BJ (cell line): ENCODE data around the gene INTS3. TPM values are rescaled to one million over a fixed set of nuclear protein-coding genes. Genes with fewer than 3 reads are reported as not detected.
"Not testable (repeated sequence)": the region's sequence is repeated elsewhere in the genome, so short reads cannot be mapped to it uniquely, and the experiment has no call there.

Experiments used
- CTCF ChIA-PET: fragments of 350-600 bp; formaldehyde crosslinking; extraction: SDS; loops from one replicate; lab custom pipeline; 2021; ENCODE audit warnings: antibody characterized with exemption, inconsistent platforms; lab: Yijun Ruan, JAX
- POLR2A ChIA-PET: fragments of 300-600 bp; sonication (Branson Sonifier 250); formaldehyde crosslinking; extraction: SDS; loops from one replicate; lab custom pipeline; 2021; ENCODE audit warnings: antibody characterized with exemption; lab: Charles Lee
- DNase-seq: peaks from one replicate; pipeline ENCODE4 v3.0.0-alpha.2; 2011; ENCODE audit warnings: low read depth
- H3K27me3 ChIP-seq: 2 replicates; pipeline ENCODE4 v1.6.0; 2011; ENCODE audit warnings: low read length; ENCODE audit not compliant: control insufficient read depth, insufficient read depth
- H3K36me3 ChIP-seq: 2 replicates; pipeline ENCODE4 v1.5.1; 2011; ENCODE audit warnings: low read length; ENCODE audit not compliant: control insufficient read depth, insufficient read depth
- H3K4me3 ChIP-seq: 2 replicates; pipeline ENCODE4 v1.5.1; 2011; ENCODE audit warnings: low read depth, mild to moderate bottlenecking, control low read depth, low read length
- polyA plus RNA-seq: library from polyadenylated mRNA; depleted of rRNA; stranded (reverse); fragments of >200 nt; gene quantifications from 2 replicates; pipeline ENCODE4 v1.2.3, GENCODE V29; 2011
- TF ChIP-seq, protein P1 (sequence below): IDR thresholded peaks from 2 replicates; pipeline ENCODE4 v1.5.1; 2011; ENCODE audit warnings: low read depth, mild to moderate bottlenecking, control low read depth, inconsistent platforms, low read length, moderate library complexity; ENCODE audit not compliant: insufficient read depth

Gene INTS3
- polyA plus RNA-seq, 1 experiment = 52.8 TPM

DNA sequence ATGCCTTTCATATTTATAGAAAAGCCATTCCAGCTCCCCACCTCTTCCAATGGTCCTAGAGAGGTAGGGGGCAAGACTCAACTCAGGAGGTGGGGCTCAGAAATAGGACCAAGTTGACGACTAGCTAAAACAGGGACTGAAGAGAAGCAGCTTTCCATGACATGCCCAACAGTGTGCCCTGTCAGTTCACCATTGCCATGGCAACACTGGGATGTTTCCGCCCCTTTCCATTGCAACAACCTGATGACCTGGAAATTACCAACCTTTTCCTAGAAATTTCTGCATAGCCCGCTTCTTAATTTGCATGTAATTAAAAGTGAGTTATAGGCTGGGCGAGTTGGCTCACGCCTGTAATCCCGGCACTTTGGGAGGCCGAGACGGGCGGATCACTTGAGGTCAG, 22.4 kb upstream of the INTS3 start:
- POLR2A ChIA-PET = no interaction called here
- CTCF ChIA-PET = interaction anchor here (1.4 kb wide), 2 partner anchors 11 to 14 kb away, joined by 5 to 6 read pairs; no protein-coding TSS in a partner anchor
- no peaks in the 10 kb centered on the region for H3K36me3 ChIP-seq
- H3K4me3 ChIP-seq = no peak overlapping the region
- DNase-seq = no peak
- H3K27me3 ChIP-seq = 0 out of 2 replicates have a peak, but pooled peaks cover 1% of the 10 kb centered on the region
- TF ChIP-seq, protein P1, sequence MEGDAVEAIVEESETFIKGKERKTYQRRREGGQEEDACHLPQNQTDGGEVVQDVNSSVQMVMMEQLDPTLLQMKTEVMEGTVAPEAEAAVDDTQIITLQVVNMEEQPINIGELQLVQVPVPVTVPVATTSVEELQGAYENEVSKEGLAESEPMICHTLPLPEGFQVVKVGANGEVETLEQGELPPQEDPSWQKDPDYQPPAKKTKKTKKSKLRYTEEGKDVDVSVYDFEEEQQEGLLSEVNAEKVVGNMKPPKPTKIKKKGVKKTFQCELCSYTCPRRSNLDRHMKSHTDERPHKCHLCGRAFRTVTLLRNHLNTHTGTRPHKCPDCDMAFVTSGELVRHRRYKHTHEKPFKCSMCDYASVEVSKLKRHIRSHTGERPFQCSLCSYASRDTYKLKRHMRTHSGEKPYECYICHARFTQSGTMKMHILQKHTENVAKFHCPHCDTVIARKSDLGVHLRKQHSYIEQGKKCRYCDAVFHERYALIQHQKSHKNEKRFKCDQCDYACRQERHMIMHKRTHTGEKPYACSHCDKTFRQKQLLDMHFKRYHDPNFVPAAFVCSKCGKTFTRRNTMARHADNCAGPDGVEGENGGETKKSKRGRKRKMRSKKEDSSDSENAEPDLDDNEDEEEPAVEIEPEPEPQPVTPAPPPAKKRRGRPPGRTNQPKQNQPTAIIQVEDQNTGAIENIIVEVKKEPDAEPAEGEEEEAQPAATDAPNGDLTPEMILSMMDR = no peak

DNA sequence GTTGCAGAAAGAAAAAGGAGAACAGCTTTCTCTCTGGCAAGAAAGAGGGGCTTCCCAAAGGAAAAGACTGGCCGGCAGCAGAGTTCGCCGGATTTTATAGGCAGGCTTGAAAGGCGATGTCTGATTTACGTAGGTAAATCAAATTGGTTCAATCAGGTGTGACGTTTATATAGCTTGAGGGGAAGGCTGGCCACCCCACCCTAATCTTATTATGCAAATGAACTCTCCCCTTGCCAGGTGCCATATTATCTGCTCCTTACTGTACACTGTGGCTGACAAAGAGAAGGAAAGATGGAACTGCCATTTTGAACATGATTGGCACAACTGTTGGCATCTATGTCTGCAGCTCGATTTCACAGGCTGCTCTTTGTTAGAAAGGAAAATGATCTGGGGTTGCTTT, 16.8 kb upstream of the INTS3 start:
- no peak for DNase-seq
- Histone ChIP-seq H3K27me3 (peaks cover 5% of the 10 kb centered on the region), H3K4me3 (no peak overlapping the region), H3K36me3 (no peaks in the 10 kb centered on the region)
- TF ChIP-seq, protein P1 = no peak
- ChIA-PET CTCF (interaction anchor here (0.9 to 1.3 kb wide), 3 partner anchors 10 to 14 kb away, joined by 3 read pairs; no protein-coding TSS in a partner anchor), POLR2A (no interaction called here)

DNA sequence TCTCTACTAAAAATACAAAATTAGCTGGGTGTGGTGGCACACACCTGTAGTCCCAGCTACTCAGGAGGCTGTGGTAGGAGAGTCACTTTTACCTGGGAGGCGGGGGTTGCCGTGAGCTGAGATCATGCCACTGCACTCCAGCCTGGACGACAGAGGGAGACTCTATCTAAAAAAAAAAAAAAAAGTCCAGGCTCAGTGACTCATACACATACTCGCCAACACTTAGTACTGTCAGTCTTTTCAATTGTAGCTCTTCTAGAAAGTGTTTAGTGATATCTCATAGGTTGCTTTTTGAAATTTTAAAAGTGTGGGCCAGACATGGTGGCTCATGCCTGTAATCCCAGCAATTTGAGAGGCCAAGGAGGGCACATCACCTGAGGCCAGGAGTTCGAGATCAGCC, 11.6 kb upstream of the INTS3 start:
- POLR2A ChIA-PET, H3K27me3 ChIP-seq, H3K4me3 ChIP-seq, H3K36me3 ChIP-seq, DNase-seq: not testable (repeated sequence)
- CTCF ChIA-PET = interaction anchor here (1.3 kb wide), 1 partner anchor 11 kb away, joined by 5 read pairs; no protein-coding TSS in a partner anchor

GRCh38 chr1:153717330-153717729, 10.5 kb upstream of the INTS3 start:
- H3K4me3 ChIP-seq = no peak overlapping the region
- no peaks in the 10 kb centered on the region for H3K36me3 ChIP-seq
- no peak for DNase-seq
- ChIA-PET CTCF (no interaction called here), POLR2A (no interaction called here)
- H3K27me3 ChIP-seq = 0 out of 2 replicates have a peak, but pooled peaks cover 1% of the 10 kb centered on the region
- TF ChIP-seq, protein P1 = no peak

DNA sequence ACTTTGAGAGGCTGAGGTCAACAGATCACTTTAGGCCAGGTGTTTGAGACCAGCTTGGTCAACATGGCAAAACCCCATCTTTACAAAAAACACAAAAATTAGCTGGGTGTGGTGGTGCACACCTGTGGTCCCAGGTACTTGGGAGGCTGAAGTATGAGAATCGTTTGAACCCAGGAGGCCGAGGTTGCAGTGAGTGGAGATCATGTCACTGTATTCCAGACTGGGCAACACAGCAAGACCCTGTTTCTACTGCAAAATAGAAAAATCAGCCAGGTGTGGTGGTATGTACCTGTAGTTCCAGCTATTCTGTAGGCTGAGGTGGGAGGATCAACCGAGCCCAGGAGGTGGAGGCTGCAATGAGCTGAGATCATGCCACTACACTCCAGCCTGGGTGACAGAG, 4.2 kb upstream of the INTS3 start:
- H3K27me3 ChIP-seq = no peaks in the 10 kb centered on the region
- no peaks in the 10 kb centered on the region for H3K36me3 ChIP-seq
- CTCF ChIA-PET = no interaction called here
- TF ChIP-seq, protein P1 = no peak
- POLR2A ChIA-PET = no interaction called here
- no peak for DNase-seq
- no peak overlapping the region for H3K4me3 ChIP-seq

DNA sequence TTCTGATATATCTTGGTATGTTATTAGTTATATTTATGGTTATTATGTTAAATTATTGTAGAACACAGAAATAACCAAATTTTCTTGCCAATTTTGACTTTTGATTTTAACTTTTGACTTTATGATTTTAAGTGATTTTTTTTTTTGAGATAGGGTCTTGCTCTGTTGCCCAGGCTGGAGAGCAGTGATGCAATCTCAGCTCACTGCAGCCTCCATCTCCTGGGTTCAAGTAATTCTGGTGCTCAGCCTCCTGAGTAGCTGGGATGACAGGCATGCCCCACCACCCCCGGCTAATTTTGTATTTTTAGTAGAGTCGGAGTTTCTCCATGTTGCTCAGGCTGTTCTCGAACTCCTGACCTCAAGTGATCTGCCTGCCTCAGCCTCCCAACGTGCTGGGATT, 3.2 kb upstream of the INTS3 start:
- POLR2A ChIA-PET, H3K27me3 ChIP-seq, CTCF ChIA-PET, DNase-seq, H3K36me3 ChIP-seq, H3K4me3 ChIP-seq: not testable (repeated sequence)
